NCI-H82 treated with DMSO at 0.1 percent for 48 hours (cell line): Measurements from ENCODE around the gene ZNF324.
"Not testable (repeated sequence)": the region's sequence is repeated elsewhere in the genome, so short reads cannot be mapped to it uniquely, and the experiment has no call there.

ENCODE experiments used
- DNase-seq: peaks from one replicate; lab custom pipeline; 2025; ENCODE audit not compliant: unreplicated experiment; lab: John Stamatoyannopoulos, UW

The ZNF324 gene

DNA sequence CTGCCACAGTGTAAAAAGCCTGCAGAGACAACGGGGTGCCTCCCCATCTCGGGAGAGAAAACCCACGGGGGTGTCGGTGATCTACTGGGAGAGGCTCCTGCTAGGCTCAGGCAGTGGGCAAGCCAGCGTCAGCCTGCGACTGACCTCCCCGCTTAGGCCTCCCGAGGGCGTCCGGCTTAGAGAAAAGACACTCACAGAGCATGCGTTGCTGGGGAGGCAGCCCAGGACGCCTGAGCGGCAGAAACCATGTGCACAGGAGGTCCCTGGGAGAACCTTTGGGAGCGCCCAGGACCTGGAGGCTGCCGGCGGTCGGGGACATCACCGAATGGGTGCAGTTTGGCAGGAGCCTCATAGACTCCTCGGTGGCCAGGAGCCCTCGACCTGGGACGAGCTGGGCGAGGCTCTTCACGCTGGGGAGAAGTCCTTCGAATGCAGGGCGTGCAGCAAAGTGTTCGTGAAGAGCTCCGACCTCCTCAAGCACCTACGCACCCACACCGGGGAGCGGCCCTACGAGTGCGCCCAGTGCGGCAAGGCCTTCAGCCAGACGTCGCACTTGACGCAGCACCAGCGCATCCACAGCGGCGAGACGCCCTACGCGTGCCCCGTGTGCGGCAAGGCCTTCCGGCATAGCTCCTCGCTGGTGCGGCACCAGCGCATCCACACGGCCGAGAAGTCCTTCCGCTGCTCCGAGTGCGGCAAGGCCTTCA, 4.1 kb downstream of the ZNF324 start:
- DNase-seq, result not testable (repeated sequence)

DNA sequence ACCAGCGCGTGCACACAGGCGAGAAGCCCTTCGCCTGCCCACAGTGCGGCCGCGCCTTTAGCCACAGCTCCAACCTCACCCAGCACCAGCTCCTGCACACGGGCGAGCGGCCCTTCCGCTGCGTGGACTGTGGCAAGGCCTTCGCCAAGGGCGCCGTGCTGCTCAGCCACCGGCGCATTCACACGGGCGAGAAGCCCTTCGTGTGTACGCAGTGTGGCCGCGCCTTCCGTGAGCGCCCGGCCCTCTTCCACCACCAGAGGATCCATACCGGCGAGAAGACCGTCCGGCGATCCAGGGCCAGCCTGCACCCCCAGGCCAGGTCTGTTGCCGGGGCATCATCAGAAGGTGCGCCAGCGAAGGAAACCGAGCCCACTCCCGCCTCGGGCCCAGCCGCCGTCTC, 4.9 kb downstream of the ZNF324 start:
- DNase-seq, result no peak

DNA sequence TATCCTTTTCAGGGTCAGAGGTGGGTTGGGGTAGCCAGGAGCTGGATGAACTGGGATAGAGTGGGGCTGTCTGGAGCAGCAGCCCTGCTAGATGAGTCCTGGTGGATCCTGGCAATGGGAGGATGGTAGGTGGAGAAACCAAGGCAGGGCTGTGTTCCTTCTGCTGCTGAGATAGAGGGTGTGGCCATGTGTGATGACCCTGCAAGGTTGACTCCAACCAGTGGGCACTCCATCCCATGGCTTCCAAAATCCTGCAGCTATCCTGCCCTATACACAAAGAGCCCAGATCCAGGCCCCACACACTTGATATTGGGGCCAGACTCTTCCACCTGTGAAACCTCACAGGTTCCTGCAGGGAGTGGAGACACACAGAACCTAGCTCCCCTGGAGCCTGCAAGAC, 6.9 kb downstream of the ZNF324 start:
- no peak for DNase-seq

DNA sequence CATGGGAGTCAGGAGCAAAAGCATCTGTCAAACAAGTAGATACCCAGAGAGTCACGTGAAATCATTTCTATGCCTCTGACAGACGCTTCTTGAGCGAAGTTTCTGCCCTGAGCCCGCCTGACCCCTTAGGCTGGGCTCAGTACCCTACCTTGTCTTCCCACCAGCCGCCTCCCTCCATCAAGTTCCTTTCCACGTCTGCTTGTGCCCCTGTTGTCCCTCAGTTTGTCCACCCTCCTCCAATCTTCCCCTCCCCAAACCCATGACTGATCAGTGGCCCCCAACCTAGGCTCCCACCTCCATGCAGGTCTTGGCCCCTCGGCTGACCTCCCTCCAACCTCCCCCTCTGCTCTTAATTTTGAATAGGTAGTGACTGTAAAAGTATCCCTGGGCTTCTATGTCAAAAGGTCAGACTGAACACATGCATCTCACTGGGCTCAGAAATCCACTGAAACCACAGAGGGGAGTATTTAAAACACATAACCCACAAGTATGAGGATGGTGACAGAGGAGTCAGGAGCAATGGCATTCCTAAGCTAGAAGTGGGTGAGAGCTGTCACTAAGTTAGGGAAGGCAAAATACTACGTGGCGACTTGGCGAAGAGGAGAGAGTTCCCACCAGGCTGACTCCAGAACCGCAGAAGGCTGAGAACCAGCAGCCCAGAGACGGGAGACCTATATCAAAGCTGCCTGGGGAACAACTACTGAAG, 7.6 kb downstream of the ZNF324 start:
- no peak for DNase-seq

GRCh38 chr19:58474997-58475713, 8.3 kb downstream of the ZNF324 start:
- no peak for DNase-seq

GRCh38 chr19:58475714-58476497, 9.0 kb downstream of the ZNF324 start, which contains the start of gene ZNF446:
Gene ZNF446, plus strand, starts transcription at chr19:58476352. Its CDS starts 867 bp downstream, at chr19:58477219.
- peak; percentile 94 for DNase-seq

DNA sequence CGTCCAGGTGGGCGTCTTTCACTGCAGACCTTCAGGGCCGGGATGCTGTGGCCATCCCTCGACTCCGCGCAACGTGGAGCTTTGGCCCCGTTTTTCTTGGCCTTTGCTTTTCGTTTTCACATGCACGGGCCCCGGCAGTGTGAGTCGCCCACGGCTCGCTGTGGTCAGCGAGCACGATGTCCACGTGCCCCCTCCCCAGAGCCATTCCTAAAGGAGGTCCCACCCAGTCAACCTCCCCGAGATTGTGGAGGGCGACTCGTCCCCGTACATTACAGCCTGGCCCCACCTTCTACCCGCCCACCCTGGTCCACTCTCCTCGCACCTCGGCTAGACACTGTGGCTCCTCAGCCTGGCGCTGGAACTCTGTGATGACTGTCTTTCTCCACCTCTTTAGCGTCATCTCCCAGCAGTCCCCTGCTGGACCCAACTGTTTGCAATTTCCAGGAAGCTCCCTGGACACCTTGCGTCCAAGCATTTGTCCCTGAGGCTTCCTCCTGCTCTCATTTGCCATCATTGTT, 9.7 kb downstream of the ZNF324 start:
- DNase-seq, result no peak

DNA sequence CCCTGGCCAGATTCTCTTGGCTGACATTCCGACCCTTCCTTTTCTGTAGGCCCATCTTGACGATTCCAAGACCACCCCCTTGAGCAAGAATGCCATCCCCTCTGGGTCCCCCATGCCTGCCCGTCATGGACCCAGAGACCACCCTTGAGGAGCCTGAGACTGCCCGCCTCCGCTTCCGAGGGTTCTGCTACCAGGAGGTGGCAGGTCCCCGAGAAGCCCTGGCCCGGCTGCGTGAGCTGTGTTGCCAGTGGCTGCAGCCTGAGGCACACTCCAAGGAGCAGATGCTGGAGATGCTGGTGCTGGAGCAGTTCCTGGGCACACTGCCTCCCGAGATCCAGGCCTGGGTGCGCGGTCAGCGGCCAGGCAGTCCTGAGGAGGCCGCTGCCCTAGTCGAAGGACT, 10.2 kb downstream of the ZNF324 start:
- no peak for DNase-seq

DNA sequence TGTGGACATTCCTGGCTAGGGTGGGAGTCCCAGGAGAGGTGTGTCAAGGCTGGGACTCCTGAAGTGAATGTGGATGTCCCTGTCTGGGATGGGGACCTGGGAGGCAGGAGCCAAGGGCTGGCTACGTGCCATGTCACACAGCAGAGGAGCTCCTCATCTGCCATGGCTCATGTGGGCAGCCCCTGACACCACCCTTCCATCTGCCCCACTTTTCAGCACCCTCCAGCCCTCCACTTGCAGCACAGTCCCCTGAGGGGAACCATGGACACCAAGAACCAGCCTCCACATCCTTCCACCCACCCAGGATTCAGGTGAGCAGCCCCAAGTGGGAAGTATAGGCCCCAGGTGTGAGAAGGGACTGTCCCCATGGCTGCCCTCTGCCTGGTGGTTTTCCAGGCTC, 11.0 kb downstream of the ZNF324 start:
- DNase-seq, result no peak

GRCh38 chr19:58479303-58479702, 12.4 kb downstream of the ZNF324 start:
- DNase-seq, result no peak

DNA sequence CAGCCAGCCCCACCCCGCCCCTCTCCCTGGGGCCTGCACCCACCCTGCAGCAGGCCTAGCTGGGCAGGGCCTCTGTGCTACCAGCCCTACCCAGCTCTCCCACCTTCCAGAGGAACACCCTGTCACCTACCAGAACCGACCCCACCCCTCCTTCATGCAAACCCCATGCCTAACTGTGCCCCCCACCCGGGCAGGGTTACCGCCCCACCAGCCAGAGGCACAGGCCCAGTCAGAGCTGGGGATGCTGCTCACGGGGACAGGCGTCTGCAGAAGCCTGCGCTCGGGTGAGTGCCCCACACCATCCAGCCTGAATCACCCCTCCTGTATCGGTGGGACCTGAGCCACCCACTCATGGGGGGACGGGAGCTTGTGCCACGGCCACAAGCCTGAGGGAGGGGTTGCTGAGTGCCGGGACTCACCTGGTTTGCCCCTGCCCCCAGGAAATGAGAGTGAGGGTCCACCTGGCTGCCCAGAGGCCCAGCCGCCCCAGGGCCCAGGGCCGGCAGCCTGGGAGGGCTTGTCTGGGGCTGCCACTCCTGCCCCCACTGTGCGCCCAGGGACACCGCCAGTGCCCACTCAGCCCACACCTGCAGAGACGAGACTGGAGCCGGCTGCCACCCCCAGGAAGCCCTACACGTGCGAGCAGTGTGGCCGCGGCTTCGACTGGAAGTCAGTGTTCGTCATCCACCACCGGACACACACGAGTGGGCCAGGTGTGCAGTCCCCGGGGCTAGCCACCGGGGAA, 13.0 kb downstream of the ZNF324 start:
- no peak for DNase-seq

DNA sequence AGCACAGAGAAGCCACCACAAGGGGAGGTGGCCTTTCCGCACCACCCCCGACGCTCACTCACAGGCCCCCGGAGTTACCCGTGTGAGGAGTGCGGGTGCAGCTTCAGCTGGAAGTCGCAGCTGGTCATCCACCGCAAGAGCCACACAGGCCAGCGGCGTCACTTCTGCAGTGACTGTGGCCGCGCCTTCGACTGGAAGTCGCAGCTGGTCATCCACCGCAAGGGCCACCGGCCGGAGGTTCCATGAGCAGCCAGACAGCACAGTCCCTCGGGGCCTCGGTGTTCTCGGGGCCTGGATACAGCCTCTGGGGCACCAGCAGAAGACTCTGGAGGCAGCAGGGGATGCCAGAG, 13.6 kb downstream of the ZNF324 start:
- no peak for DNase-seq

DNA sequence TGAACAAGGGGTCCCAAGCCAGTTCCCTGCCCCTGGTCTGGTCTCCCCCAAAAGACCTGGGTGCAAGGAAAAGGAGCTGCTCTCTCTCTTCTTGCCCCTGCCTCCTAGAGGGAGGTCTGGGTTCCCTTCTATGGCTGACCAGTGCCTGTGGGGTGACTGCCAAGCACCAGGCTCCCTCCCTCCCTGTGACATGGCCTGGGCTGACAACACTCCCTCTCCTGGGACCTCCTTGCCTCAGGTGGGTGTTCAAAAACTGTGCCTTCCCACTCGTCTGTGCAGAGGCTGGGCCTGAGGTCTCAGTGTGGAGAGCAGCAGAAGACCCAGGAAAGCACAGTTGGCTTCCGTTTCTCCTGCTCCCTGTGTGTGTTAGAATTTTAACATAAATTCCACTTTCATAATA, 14.0 kb downstream of the ZNF324 start:
- DNase-seq, result no peak

GRCh38 chr19:58482372-58482771, 15.5 kb downstream of the ZNF324 start:
- DNase-seq, result no peak

GRCh38 chr19:58483776-58484175, 16.9 kb downstream of the ZNF324 start:
- no peak for DNase-seq

DNA sequence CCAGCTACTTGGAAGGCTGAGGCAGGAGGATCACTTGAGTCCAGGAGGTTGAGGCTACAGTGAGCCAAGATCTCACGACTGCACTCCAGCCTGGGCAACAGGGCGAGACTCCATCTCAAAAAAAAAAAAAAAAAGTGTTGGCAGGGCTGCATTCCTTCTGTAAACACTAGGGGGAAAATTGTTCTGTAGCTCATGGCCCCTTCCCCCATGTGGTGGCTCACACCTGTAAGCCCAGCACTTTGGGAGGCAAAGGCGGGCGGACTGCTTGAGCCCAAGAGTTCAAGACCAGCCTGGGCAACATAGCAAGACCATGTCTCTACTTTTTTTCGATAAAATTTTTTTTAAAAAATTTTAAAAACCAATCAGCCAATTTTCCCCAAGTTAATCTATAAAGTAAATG, 17.5 kb downstream of the ZNF324 start:
- DNase-seq, result not testable (repeated sequence)

DNA sequence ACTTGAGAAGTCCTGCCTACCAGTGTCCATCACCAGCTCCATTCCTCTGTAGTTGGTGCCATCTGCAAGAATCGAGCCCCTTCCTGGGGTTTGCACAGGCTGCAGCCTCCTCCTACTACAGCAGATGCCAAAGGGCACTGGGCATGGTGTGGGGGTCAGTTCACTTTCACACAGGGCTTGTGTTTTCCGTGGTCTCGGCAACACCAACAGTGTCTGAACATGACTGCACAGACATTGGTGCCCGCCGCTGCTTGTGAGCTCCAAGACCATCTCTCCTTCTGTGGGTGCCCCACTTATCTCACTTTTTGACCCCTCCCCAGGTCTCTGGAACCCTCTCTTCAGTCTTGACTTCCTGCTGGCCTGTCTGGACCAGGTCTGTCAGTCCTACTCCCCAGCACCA, 24.5 kb downstream of the ZNF324 start:
- no peak for DNase-seq

GRCh38 chr19:58492265-58492664, 25.4 kb downstream of the ZNF324 start:
- DNase-seq, result no peak

GRCh38 chr19:58497634-58498170, 30.8 kb downstream of the ZNF324 start:
- no peak for DNase-seq
